GM19023 (cell line): Measurements from ENCODE around the gene OLFML2B.

Experiments used
- ATAC-seq: cut with Tn5 transposase; IDR thresholded peaks from one replicate; pipeline ENCODE4 v1.9.1; 2021; ENCODE audit warnings: mild to moderate bottlenecking, moderate library complexity; ENCODE audit not compliant: unreplicated experiment

The OLFML2B gene

DNA sequence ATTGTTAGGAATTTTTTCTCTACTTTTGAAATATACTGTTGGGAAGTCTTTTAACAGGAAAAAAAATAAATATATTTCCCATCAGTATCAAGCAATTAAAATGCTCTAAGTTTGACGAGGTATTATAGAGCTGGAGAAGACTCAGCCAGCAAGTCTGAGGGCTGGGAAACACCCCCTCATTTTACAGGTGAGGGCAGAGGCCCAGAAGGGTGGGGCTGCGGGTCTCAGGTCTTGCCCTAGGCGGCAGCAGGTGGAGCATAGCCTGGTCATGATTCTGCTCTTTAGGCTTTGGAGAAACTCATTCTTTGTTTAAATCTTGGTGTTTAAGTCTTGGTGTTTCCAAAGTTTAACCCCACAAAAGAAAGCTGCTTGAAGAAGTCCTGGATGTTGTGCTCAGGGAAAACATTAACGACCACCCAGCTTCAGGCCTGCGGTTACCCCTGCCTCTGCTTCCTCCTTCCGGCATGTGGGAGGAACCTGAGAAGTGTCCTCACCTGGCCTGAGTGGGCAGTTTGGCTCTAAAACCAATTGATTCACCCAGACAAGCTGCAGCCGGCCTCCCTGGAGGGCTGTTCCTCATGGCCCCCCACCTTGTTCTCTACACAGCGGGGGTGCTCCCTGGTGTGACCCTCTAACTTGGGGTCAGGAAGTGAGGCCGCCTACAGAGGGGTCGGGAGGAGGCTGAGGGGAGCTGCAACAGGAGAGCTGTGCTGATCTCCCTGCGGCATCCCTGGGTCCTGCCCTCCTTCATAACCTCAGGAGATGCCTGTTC is 41.7 kb downstream of the OLFML2B start:
- ATAC-seq = no peak

DNA sequence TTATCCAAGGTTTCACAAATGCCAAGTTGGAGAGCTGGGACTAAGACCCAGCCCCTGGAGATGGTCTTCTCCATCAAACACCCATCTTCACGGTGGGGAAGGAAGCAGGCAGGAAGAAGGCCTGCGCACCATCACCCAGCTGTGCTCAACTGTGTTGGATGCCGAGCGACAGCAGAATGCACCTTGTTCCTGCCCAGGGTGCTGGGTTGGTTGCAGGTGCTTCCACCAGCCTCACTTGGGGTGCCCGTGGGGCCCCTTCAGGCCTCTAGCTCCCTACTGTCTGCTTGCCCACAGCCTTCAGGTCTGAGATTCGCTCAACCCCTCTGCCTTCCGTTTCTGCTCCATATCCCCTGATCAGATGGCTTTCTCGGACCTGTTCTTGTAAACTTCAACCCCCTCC is 42.5 kb downstream of the OLFML2B start:
- no peak for ATAC-seq

DNA sequence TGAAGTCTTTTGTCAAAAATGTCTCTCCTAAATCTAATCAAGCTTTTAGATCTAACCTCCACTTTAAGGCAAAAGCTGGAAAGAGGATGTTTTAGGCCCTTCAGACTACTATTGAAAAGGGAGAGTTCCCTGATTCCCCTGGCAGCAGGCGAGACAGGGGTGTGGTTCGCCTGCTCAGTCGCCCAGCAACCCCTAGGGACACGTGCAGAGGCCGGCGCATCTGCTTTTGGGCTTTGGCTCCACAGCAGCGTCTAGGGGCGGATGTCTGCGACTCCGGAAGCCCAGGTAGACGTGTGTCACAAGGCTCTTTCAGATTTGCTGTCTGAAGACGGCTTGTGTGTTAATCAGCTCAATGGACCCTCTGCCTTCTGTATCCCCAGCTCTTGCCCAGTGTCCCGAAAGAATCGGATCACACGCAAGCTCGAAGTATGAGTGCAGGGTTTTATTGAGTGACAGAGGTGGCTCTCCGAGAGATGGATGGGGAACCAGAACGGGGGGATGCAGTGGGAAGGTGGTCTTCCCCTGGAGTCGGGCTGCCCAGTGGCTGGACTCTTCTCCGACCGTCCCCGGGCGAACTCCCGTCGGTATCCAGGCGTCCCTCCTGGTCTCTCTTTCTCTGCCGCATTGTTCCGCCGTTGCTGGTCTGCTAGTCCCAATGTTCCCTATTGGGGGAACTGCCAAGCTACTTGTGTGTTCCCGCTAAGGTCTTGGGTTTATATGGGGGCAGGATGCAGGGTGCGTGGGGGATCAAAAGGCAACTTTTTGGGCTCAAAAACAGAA is 45.5 kb downstream of the OLFML2B start:
- no peak for ATAC-seq

DNA sequence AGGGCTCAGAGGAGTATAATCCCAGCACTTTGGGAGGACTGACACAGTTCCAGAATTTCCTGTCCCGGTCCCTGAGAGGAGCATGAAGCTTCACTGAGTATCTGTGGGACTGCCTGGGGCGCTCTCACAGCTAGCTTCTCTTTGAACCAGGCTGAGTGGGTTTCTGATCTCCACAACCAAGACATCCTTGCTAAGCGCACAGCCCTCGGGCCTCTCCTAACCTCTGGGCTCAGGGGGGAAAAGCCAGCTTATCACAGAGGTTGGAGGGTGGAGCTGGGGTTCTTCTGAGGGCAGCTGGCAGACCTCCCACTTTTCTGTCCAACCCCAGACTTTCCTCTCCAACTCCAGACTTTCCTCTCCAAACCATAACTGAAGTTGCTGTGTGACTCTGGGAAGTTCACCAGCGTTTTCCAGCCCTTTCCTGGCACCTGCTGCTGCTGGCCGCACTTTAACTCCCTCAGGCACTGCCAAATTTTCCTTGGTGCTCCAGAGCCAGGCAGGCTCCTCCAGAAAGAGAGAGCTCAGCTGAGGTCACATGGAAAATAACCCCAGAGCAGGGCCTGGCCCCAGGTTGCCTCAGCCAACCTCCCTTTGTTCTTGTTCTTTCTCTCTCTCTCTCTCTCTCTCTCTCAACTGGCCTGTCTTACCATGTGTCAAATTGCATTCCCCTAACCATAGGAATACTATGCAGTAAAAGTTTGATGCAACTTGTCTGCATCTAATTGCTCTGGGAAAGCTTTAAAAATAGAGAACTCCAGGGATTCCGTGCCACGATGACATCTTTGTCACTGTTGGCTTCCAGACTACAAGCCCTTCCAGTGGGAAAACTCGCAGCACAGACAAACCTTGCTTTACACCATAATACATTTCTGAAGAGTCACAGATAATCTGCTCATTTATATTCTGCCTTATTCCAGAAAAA is 49.5 kb downstream of the OLFML2B start:
- ATAC-seq = no peak

DNA sequence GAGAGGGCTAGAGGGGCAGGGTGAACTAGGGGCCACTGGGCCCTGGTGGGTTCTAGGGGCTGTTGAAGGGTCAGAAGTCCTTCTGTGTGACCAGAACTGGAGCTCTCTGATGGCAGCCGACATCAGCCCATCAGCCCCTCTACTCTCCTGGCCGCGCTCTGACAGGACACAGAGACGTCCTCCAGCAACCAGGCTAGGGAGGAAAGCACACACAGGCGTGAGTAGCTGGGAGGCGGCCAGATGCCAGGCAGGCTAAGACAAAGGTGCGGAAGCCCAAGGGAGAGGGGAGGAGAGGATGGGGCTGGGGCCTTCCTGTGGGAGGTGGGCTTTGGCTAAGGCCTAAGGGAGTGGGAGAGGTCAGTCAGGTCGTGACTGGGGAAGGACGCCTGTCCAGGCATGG is 50.8 kb downstream of the OLFML2B start:
- no peak for ATAC-seq

DNA sequence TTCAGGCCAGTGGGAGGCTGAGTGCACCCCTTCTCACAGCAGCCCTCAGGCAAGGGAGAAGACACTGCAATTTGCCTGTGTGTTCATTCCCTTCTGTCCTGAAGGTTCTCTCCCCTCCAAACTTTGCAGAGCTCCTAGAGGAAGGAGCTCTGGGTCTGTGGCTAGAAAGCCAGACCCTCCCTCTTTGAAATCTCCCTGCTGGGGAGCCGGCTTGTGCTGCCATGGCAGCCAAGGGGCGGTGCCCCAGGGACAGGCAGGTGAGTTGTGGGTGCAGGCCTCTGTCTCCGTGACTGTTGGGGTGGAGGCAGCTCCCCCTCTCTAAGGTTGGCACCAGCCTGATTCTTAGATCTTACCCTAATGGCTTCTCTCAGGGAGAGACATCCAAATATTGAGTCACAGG is 53.0 kb downstream of the OLFML2B start:
- no peak for ATAC-seq

DNA sequence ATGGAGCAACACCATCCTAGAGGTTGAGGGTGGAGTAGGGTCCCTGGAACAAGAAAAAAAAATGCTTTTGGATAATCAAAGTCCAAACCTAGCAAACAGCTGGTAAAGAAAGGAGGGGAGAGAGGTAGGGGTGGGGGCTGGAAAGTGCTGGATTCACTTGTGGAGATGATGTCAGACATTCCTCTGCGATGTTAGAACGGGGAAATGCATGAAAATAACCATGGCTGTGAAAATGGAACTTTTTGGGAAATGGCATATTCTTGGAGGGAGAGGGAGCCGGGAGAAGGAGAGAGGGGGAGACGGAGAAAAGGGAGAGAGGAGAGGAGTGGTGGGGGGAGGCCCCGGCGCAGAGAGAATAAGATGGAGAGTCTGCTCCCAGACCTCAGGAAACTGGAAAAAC is 53.6 kb downstream of the OLFML2B start:
- ATAC-seq = no peak

DNA sequence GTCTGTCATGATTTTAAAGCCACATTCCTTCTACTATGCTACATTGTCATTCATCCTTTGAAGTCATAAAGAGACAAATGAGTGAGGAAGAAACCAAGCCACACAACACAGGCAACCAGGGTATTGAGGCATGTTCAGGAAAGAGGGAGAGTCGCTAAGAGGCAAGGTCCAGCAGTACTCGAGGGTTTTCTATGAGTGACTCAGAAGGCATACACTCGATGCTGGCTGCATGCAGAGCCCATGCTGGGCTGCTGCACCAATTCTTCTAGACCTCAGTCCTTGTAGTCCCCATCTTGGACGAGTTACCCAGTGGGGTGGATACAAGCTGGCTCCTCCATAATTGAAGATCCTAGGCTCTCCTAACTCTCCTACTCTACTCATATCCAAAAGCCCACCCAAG is 57.6 kb downstream of the OLFML2B start:
- ATAC-seq = no peak

DNA sequence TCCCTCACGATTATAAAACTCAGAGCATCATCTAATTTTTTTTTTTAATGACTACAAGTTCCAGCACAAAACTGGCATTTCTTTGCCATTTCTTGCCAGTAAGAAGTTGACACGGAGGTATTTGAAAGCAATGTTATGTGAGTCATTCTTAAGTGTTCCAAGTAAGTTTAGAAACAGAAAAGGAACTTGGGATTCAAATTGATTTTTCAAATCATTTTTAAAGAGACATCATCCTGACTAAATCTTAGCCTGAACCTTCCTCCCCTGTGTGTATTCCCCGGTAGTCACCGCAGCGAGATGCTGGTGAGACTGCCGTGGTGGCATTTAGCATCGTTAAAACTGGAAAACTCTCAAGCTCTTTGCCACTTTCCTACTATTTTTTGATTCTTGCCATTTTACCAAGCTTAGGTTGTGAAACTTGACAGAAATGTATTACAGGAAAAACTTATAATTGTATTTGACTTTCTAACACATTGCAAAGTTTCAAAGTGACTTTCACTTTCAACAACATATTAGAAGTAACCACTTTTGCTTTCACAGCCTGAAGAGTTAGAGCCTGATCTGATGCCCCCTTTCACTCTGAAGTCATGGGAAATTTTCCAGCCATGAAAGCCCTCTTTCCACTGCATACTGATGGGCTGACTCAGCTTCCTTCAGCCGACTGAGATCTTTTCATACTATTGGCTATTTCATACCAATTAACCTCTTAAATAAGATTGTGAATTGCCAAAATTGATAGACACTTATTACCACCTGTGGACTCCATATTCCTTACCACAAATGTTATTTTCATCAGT is 61.4 kb downstream of the OLFML2B start:
- peak; percentile 87 for ATAC-seq

DNA sequence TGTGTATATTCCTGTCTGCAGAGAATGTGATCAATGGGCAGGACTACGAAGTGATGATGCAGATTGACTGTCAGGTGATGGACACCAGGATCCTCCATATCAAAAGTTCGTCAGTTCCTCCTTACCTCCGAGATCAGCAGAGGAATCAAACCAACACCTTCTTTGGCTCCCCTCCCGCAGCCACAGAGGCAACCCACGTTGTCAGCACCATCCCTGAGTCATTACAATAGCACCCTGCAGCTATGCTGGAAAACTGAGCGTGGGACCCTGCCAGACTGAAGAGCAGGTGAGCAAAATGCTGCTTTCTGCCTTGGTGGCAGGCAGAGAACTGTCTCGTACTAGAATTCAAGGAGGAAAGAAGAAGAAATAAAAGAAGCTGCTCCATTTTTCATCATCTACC is 65.2 kb downstream of the OLFML2B start:
- no peak for ATAC-seq

DNA sequence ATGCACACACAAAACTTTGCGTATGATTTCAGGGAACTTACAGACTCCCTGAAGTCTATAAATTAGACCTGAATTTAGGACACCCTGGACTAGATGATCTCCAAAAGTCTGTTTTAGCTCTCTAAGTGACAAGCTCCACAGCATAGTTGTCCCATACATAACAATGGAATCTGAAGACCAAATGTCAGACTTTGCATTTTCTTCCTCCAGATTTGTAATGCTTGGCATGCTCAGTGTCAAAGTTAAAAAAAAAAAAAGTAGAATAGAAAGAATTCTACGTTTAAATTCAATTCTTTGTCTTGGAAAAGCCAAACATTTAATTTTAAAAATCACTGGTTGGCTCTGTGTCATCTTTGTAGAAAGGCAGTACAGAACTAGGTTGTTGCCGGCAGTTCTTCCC is 66.7 kb downstream of the OLFML2B start:
- no peak for ATAC-seq

DNA sequence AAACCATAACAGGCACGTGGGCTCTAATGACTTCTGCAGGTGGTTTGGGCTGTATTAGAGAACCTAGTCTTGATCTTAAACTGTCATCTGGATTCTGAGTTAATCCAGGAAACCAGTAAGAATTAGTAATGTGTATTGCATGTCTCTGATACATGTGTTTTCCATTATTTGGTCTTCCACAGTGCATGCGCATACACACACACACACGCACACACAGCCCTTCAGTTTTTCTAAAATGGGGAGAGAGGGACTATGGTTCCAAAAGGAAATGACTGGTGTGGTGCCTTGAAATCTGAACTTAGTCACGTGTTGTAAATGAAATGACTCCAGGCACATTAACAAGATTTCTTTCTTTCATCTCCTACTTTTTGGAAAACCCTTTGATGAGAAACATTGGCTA is 67.6 kb downstream of the OLFML2B start:
- no peak for ATAC-seq

DNA sequence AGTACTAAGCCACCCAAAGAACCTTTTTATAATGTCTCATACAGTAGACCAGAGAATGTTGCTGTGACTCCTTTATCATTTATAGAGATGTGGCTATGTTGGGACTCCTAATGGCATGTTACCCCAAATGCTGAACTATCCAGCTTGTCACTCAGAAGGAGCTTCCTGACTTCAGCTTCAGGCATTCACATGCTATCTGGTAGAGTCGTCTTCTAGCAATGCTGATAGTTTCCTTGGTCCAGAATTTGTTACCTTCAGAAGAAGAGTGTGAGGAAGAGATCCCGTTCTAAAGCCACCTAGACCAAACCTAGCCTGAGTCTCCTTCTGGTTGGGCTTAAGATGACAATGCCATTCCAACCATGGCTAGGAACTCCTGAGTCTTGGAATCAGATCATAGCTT is 68.1 kb downstream of the OLFML2B start:
- no peak for ATAC-seq

DNA sequence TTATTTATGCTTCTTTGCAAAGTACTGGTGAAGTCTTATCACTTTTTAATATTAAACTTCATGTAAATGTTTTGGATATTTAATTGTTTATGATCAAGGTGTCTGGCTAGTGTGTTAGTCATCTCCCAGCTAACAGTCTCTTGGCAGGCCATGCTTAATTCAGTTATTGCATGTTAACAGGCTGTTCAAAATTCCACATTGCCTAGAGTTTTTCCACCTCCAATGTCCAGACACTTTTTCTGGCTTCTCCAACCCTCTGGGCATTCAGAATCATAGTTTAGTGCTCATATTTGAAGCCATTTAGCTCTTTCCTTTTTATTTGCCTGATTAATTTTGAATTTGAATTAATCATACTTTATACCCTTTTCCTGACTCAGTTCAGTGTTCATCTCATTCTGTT is 69.2 kb downstream of the OLFML2B start:
- no peak for ATAC-seq

DNA sequence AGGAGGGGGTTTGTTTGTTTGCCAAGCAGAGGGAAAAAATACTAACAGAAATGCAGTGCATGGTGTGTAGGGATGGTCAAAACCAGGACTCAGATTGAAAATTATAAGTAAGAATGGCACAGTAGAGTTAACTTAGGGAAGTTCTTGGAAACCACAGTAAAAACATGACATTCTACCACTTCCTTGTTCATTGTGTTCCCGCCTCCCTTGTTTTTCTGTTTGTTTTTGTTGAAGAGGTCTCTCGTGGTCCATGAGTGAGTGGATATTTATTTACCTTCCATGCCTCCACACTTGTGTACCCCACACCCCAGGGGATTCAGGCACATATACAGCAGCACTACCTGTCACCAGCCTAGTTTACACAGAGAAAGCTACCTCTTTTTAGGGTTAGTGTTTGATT is 69.6 kb downstream of the OLFML2B start:
- ATAC-seq = no peak

DNA sequence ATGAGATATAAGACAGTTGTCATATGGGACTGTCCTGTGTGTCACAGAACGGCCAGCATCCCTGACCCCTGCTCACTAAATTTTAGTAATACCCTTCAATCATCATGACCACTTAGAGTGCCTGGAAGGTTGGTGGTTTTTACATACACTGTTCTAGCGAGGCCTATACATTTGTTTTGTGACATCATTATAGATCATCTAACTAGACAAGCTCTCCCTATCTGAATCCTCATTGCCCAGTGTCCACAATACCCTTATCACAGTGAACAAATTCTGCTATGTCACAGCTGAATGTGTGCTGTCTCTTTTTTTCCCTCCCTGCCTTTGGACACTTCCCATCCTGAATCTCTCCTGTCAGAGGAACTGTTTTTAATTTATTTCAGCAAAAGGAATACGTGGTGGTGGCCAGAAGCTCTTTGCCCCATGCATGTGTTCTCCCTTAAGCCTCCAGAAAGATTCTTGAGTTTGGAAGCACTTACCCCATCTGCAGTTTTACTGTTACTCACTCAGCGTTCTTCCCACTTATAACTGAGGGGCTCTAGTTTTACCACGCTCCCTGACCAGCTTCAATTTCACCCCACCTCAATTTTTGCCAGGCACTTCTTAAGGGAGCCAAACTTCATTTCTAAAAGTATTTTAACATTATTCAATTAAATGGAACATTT is 70.3 kb downstream of the OLFML2B start:
- ATAC-seq = no peak

DNA sequence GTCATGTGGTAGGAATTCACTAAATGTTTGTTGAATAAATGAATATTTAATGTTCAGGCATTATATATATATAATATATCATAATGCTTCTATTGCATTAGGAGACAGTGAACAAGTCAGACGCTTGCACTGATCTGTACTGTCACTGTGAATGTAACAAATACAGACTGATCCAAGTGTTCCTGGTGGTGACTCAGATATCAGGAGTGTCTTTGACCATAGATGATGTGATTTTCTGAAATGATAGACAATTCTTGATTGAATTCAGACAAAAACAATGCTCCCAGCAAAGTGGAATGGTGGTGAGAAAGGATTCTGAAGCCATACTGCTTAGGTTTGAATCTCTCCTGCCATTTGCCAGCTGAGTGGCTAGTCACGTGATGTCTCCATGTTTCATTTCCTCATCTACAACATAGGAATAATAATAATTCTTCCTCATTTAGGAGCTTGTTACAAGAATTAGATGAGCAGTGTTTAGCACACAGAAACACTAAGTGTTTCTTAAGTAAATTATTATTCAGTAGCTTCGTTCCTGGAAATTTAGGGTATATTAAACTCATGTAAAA is 71.0 kb downstream of the OLFML2B start:
- no peak for ATAC-seq

DNA sequence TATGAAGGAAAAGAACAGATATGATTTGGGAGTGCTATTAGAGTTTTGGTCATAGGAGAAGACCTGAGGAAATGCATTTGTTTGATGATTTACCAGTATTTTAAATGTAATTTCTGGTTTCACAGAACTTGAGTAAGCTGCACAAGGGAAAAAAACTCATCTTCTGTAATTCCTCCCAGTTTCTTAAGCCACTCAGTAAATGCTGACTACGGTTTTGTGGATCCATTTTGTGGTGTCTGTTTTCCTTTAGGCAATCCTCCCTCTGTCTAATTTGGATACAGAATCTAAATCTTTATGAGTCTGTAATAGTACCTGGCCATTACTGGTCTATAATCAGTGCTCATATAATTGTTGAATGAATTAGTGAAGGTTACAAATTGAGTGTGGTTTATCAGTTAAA is 72.0 kb downstream of the OLFML2B start:
- no peak for ATAC-seq

DNA sequence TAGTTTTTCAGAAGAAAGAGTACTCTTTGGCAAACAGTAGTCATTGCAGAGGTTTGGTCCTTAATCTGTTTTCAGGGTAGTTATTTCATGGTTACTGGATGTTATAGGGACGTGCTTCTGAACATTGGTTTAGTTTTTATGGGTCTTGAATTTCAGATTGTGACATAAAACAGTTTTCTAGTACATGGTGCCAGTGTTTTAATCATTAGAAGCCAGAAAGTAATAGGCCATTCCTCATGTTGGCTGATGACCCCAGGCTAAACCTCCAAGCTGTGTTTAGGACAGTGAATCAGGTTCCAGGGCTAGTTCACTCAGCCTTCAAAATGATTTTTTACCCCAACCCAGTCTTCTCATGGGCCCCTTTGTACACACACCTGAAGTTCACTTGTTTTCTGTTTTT is 73.3 kb downstream of the OLFML2B start:
- ATAC-seq = no peak

DNA sequence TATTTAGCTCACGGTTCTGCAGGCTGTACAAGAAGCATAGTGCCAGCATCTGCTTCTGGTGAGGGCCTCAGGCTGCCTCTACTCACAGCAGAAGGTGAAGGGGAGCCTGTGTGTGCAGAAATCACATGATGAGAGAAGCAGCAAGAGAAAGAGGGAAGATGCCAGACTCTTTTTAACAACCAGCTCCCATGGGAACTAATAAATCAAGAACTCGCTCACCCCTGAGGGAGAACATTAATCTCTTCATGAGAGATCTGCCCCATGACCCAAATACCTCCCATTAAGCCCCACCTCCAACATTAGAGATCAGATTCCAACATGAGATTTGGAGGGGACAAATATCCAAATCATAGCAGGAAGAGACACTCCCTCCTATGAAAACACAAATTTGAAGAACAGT is 74.1 kb downstream of the OLFML2B start:
- no peak for ATAC-seq
